GM23338 (cell line): Measurements from ENCODE around the gene DIP2C.

Experiments
- CREB1 ChIP-seq: fragments of 250-450 bp; sonication (Bioruptor Pico); IDR thresholded peaks from 2 replicates; pipeline ENCODE4 v1.5.0; 2020; ENCODE audit warnings: low read depth, mild to moderate bottlenecking, moderate library complexity
- CTCF ChIP-seq, 2 experiments: fragments of 200-600 bp in 1 of 2; sonication (generic) in 1 of 2; conservative IDR thresholded peaks; 2 replicates each; pipeline versions ENCODE4 v1.5.1 to v1.6.1; 2016 to 2017; ENCODE audit warnings: antibody characterized with exemption in 2 of 2, low read depth in 2 of 2, mild to moderate bottlenecking in 2 of 2, moderate library complexity in 1 of 2
- EZH2 ChIP-seq: fragments of 200-600 bp; sonication (generic); IDR thresholded peaks from one replicate; pipeline ENCODE4 v1.8.0; 2017; ENCODE audit warnings: antibody characterized with exemption, mild to moderate bottlenecking, low read depth; ENCODE audit not compliant: unreplicated experiment
- EZH2phosphoT487 ChIP-seq: fragments of 200-600 bp; sonication (generic); IDR thresholded peaks from one replicate; pipeline ENCODE4 v1.8.1; 2018; ENCODE audit warnings: antibody characterized with exemption; ENCODE audit not compliant: unreplicated experiment
- JUNB ChIP-seq: IDR thresholded peaks from one replicate; pipeline ENCODE4 v1.6.1; 2016; ENCODE audit warnings: antibody characterized with exemption; ENCODE audit not compliant: unreplicated experiment
- POLR2AphosphoS5 ChIP-seq: IDR thresholded peaks from 2 replicates; pipeline ENCODE4 v1.6.1; 2016; ENCODE audit warnings: antibody characterized with exemption, low read depth
- REST ChIP-seq: IDR thresholded peaks from one replicate; pipeline ENCODE4 v1.6.1; 2018; ENCODE audit warnings: antibody characterized with exemption; ENCODE audit not compliant: unreplicated experiment
- ZNF114 ChIP-seq: fragments of 250-450 bp; sonication (Bioruptor Pico); IDR thresholded peaks from 2 replicates; pipeline ENCODE4 v1.5.0; 2020; ENCODE audit warnings: mild to moderate bottlenecking, moderate library complexity
- ZNF462 ChIP-seq: fragments of 250-450 bp; sonication (Bioruptor Pico); IDR thresholded peaks from 2 replicates; pipeline ENCODE4 v1.5.0; 2020; ENCODE audit warnings: mild to moderate bottlenecking, moderate library complexity

GRCh38 chr10:392705-393037 lies 296.8 kb downstream of the DIP2C start:
- TF ChIP-seq EZH2 (no peak), REST (no peak), POLR2AphosphoS5 (no peak), CTCF (conservative IDR thresholded peaks at IDR 0.05; ENCODE audit: low read depth in 2 of 2) (no peak), ZNF114 (CRISPR knock-in tag) (no peak), ZNF462 (CRISPR knock-in tag) (no peak), EZH2phosphoT487 (no peak), CREB1 (CRISPR knock-in tag) (no peak), JUNB (no peak)
